ENCODE measurements around the gene SPDYC. TPM values are rescaled to one million over a fixed set of nuclear protein-coding genes. Genes with fewer than 3 reads are reported as not detected.

The SPDYC gene
- total and polyA plus RNA-seq, 9 of the 15 experiments (the other 6 are each of a cell fraction or from before 2014, with no cell fraction given), result 4.4 to 18.8 (median 9.2) TPM

- TF ChIP-seq MNT (conservative IDR thresholded peaks at IDR 0.05), result no peak
- peak; percentile 68; the same call in 1 of the 2 replicates for TF ChIP-seq POLR2AphosphoS2 (IDR thresholded peaks at IDR 0.05; ENCODE audit: low read length)
- no peak for TF ChIP-seq ZFPM2 (CRISPR knock-in tag; IDR thresholded peaks at IDR 0.05)
- TF ChIP-seq ZNF224 (CRISPR knock-in tag; IDR thresholded peaks at IDR 0.05), result no peak
- no peak for TF ChIP-seq PREB (CRISPR knock-in tag; IDR thresholded peaks at IDR 0.05)
- TF ChIP-seq MED1 (CRISPR knock-in tag; IDR thresholded peaks at IDR 0.05; ENCODE audit: borderline replicate concordance), result no peak
- TF ChIP-seq HINFP (tag; conservative IDR thresholded peaks at IDR 0.05; ENCODE audit: low read depth), result no peak
- peak; percentile 28; the same call in 1 of the 2 replicates for TF ChIP-seq SUPT5H (IDR thresholded peaks at IDR 0.05)
- TF ChIP-seq ZEB2 (IDR thresholded peaks at IDR 0.05), result no peak
- TF ChIP-seq, protein P1, sequence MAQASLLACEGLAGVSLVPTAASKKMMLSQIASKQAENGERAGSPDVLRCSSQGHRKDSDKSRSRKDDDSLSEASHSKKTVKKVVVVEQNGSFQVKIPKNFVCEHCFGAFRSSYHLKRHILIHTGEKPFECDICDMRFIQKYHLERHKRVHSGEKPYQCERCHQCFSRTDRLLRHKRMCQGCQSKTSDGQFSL (CRISPR knock-in tag; IDR thresholded peaks at IDR 0.05), result no peak
- TF ChIP-seq, protein P1 (tag; IDR thresholded peaks at IDR 0.05), result no peak
- no peak for TF ChIP-seq SRSF7 (optimal IDR thresholded peaks at IDR 0.05; ENCODE audit: low read depth, low read length)
- TF ChIP-seq ZBTB1 (CRISPR knock-in tag; IDR thresholded peaks at IDR 0.05; ENCODE audit: borderline replicate concordance, low read depth), result no peak
- TF ChIP-seq ARNT (IDR thresholded peaks at IDR 0.05), result no peak
- no peak for TF ChIP-seq NCOA1 (IDR thresholded peaks at IDR 0.05; ENCODE audit: low read depth)
- TF ChIP-seq ZNF274 (IDR thresholded peaks at IDR 0.05; ENCODE audit: borderline replicate concordance, low read depth, low read length), result no peak
- TF ChIP-seq SMAD3 (CRISPR knock-in tag; conservative IDR thresholded peaks at IDR 0.05), result no peak
Observed at GRCh38 chr11:65127473-65128181, 42.4 kb upstream of the SPDYC start (continued).
